ENCODE results near the gene SCN4B. TPM values are rescaled to one million over a fixed set of nuclear protein-coding genes. Genes with fewer than 3 reads are reported as not detected.
"Not testable (repeated sequence)": the region's sequence is repeated elsewhere in the genome, so short reads cannot be mapped to it uniquely, and the experiment has no call there.

Gene SCN4B
- polyA plus RNA-seq, 1 experiment = 0.11 TPM

- ChIA-PET POLR2A (interaction anchor here (0.7 kb wide), 1 partner anchor 12 kb away, joined by 4 read pairs; no protein-coding TSS in a partner anchor), CTCF (interaction anchor here (1.8 kb wide), 1 partner anchor 12 kb away, joined by 11 read pairs; no protein-coding TSS in a partner anchor)
Measured at GRCh38 chr11:118186346-118187107, 33.9 kb upstream of the SCN4B start.

GRCh38 chr11:118184784-118185579, 32.4 kb upstream of the SCN4B start:
- ChIA-PET POLR2A (no interaction called here), CTCF (interaction anchor here (1.2 to 1.8 kb wide), 2 partner anchors 13 kb away, joined by 3 to 11 read pairs; no protein-coding TSS in a partner anchor)
- Histone ChIP-seq H3K4me3 (ENCODE audit: low read depth, low read length) (no peak overlapping the region), H3K27me3 (ENCODE audit: control insufficient read depth, insufficient read depth, low read length) (peaks cover 13% of the 10 kb centered on the region), H3K27ac (ENCODE audit: low read depth, low read length) (no peak overlapping the region), H3K9me3 (ENCODE audit: control insufficient read depth, insufficient read depth, low read length) (no peaks in the 10 kb centered on the region)
- no peak for DNase-seq (ENCODE audit: low read depth, low spot score)
- TF ChIP-seq CTCF (IDR thresholded peaks at IDR 0.05; ENCODE audit: low read depth, low read length) = no peak

More at GRCh38 chr11:118186346-118187107, 33.9 kb upstream of the SCN4B start:
- Histone ChIP-seq H3K4me3 (ENCODE audit: low read depth, low read length) (no peak overlapping the region), H3K27me3 (ENCODE audit: control insufficient read depth, insufficient read depth, low read length) (peaks cover 6% of the 10 kb centered on the region), H3K9me3 (ENCODE audit: control insufficient read depth, insufficient read depth, low read length) (no peaks in the 10 kb centered on the region), H3K27ac (ENCODE audit: low read depth, low read length) (no peak overlapping the region)
- no peak for DNase-seq (ENCODE audit: low read depth, low spot score)
- TF ChIP-seq CTCF (IDR thresholded peaks at IDR 0.05; ENCODE audit: low read depth, low read length) = no peak

- H3K4me3 ChIP-seq (ENCODE audit: low read depth, low read length); POLR2A ChIA-PET; H3K27ac ChIP-seq (ENCODE audit: low read depth, low read length); DNase-seq (ENCODE audit: low read depth, low spot score); H3K9me3 ChIP-seq (ENCODE audit: control insufficient read depth, insufficient read depth, low read length); CTCF ChIA-PET: not testable (repeated sequence)
- peaks cover 13% of the 10 kb centered on the region for H3K27me3 ChIP-seq (ENCODE audit: control insufficient read depth, insufficient read depth, low read length)
Measured at GRCh38 chr11:118183691-118184090, 31.1 kb upstream of the SCN4B start.

GRCh38 chr11:118180300-118180703, 27.7 kb upstream of the SCN4B start:
- DNase-seq (ENCODE audit: low read depth, low spot score) = no peak
- peaks cover 21% of the 10 kb centered on the region for H3K27me3 ChIP-seq (ENCODE audit: control insufficient read depth, insufficient read depth, low read length)
- no peak overlapping the region for H3K27ac ChIP-seq (ENCODE audit: low read depth, low read length)
- no peak overlapping the region for H3K4me3 ChIP-seq (ENCODE audit: low read depth, low read length)
- H3K9me3 ChIP-seq (ENCODE audit: control insufficient read depth, insufficient read depth, low read length) = no peaks in the 10 kb centered on the region
- CTCF ChIA-PET = interaction anchor here (1.5 to 2.4 kb wide), 2 partner anchors 9 to 18 kb away, joined by 5 to 12 read pairs; no protein-coding TSS in a partner anchor
- no peak for TF ChIP-seq CTCF (IDR thresholded peaks at IDR 0.05; ENCODE audit: low read depth, low read length)
- POLR2A ChIA-PET = no interaction called here

GRCh38 chr11:118176778-118177134, 24.1 kb upstream of the SCN4B start:
- Histone ChIP-seq H3K27me3 (ENCODE audit: control insufficient read depth, insufficient read depth, low read length) (peaks cover 23% of the 10 kb centered on the region), H3K4me3 (ENCODE audit: low read depth, low read length) (no peak overlapping the region), H3K9me3 (ENCODE audit: control insufficient read depth, insufficient read depth, low read length) (no peaks in the 10 kb centered on the region), H3K27ac (ENCODE audit: low read depth, low read length) (no peak overlapping the region)
- ChIA-PET POLR2A (no interaction called here), CTCF (no interaction called here)
- no peak for TF ChIP-seq CTCF (IDR thresholded peaks at IDR 0.05; ENCODE audit: low read depth, low read length)
- no peak for DNase-seq (ENCODE audit: low read depth, low spot score)

Data from AG04450 (cell line).